ENCODE results near the gene PIGC. TPM values are rescaled to one million over a fixed set of nuclear protein-coding genes. Genes with fewer than 3 reads are reported as not detected.

The PIGC gene
- total and polyA plus RNA-seq, 12 donors: 19.7 to 33.6 (median 25.2) TPM

GRCh38 chr1:172394141-172394751 lies 49.6 kb downstream of the PIGC start:
- DNase-seq: peak in 5 of 7 donors; percentile 30 to 75 (median 38)
- peak overlapping the region in 4 of 5 donors; percentile 14 to 59 (median 48) for H3K27ac ChIP-seq
- no peaks in the 10 kb centered on the region for H3K27me3 ChIP-seq
- H3K36me3 ChIP-seq (replicated peaks in 1 of 2): no peaks in the 10 kb centered on the region
- peaks cover 11 to 59% of the 10 kb centered on the region in 2 donors for H3K4me1 ChIP-seq (replicated peaks in 1 of 2)
- TF ChIP-seq, protein P1, sequence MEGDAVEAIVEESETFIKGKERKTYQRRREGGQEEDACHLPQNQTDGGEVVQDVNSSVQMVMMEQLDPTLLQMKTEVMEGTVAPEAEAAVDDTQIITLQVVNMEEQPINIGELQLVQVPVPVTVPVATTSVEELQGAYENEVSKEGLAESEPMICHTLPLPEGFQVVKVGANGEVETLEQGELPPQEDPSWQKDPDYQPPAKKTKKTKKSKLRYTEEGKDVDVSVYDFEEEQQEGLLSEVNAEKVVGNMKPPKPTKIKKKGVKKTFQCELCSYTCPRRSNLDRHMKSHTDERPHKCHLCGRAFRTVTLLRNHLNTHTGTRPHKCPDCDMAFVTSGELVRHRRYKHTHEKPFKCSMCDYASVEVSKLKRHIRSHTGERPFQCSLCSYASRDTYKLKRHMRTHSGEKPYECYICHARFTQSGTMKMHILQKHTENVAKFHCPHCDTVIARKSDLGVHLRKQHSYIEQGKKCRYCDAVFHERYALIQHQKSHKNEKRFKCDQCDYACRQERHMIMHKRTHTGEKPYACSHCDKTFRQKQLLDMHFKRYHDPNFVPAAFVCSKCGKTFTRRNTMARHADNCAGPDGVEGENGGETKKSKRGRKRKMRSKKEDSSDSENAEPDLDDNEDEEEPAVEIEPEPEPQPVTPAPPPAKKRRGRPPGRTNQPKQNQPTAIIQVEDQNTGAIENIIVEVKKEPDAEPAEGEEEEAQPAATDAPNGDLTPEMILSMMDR (IDR thresholded peaks at IDR 0.05): no peak
- no peak for TF ChIP-seq POLR2A (IDR thresholded peaks at IDR 0.05)
- intact Hi-C loops (cut with DNase I): loop anchor here in 1 of 2 donors (10.0 kb wide), 1 partner anchor 109 kb away; no protein-coding TSS in a partner anchor
- no peak overlapping the region for H3K4me3 ChIP-seq
- WGBS, 4 donors: 31 to 58% (median 53%) methylated on average over 4 of the region's 4 CpGs
- H3K9me3 ChIP-seq (replicated peaks in 1 of 3): no peaks in the 10 kb centered on the region

GRCh38 chr1:172393354-172393753 lies 50.5 kb downstream of the PIGC start:
- peak overlapping the region in 3 of 5 donors; percentile 14 to 62 (median 53) for H3K27ac ChIP-seq
- TF ChIP-seq POLR2A (IDR thresholded peaks at IDR 0.05): peak in 1 of 2 donors; percentile 14
- TF ChIP-seq, protein P1 (IDR thresholded peaks at IDR 0.05): no peak

DNA sequence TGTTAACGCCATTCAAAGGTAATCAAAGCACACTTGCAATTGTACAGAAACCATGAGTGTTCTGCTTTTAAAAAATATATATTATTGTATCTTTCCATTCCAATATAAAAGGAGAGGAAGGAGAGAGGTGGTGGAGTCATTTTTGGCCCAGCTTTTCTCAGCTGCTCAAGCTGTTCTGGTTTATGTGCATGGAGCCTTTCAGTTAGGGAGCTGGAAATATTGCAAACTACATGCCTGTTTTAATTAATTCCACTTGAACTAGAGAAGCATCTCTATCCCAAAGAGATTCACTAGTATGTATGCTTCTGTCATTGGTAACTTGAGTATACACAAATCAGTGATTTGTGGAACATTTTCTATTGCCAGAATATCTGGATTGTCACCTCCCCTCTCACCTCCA lies 51.9 kb downstream of the PIGC start:
- Histone ChIP-seq H3K36me3 (replicated peaks in 1 of 2) (no peaks in the 10 kb centered on the region), H3K4me3 (no peak overlapping the region), H3K27me3 (no peaks in the 10 kb centered on the region), H3K9me3 (replicated peaks in 1 of 3) (no peaks in the 10 kb centered on the region), H3K27ac (no peak overlapping the region), H3K4me1 (replicated peaks in 1 of 2) (peaks cover 11 to 37% of the 10 kb centered on the region in 2 donors)
- TF ChIP-seq, protein P1 (IDR thresholded peaks at IDR 0.05): no peak
- TF ChIP-seq POLR2A (IDR thresholded peaks at IDR 0.05): no peak
- DNase-seq: no peak
- WGBS, 4 donors: 92 to 100% (median 97%) methylated on average over 1 of the region's 1 CpG
- intact Hi-C loops (cut with DNase I): loop anchor here in 1 of 2 donors (10.0 kb wide), 1 partner anchor 107 kb away; no protein-coding TSS in a partner anchor

More at GRCh38 chr1:172393354-172393753, 50.5 kb downstream of the PIGC start:
- intact Hi-C loops (cut with DNase I): loop anchor here in 1 of 2 donors (10.0 kb wide), 1 partner anchor 109 kb away; no protein-coding TSS in a partner anchor
- Histone ChIP-seq H3K9me3 (replicated peaks in 1 of 3) (no peaks in the 10 kb centered on the region), H3K27me3 (no peaks in the 10 kb centered on the region), H3K36me3 (replicated peaks in 1 of 2) (no peaks in the 10 kb centered on the region), H3K4me1 (replicated peaks in 1 of 2) (peaks cover 11 to 51% of the 10 kb centered on the region in 2 donors), H3K4me3 (no peak overlapping the region)
- WGBS, 4 donors: 58 to 72% (median 69%) methylated on average over 5 of the region's 5 CpGs
- DNase-seq: peak in 2 of 7 donors; percentile 20 to 24

Other genes with a start within 250 kb of the PIGC start
- under 1 TPM in 2 of 9 donors, not detected in 7; 0.39 to 0.80 TPM for gene C1orf105, start 23.4 kb downstream of the PIGC start, total RNA-seq
- under 1 TPM in 1 of 3 donors, not detected in 2; 0.37 TPM for gene C1orf105, start 23.4 kb downstream of the PIGC start, polyA plus RNA-seq
- gene SUCO, start 89.1 kb upstream of the PIGC start, total RNA-seq: 100 to 1,000 TPM in 1 of 9 donors, 10 to 100 TPM in 8; 20.8 to 108 (median 36.4) TPM
- 10 to 100 TPM; 14.0 to 33.5 (median 16.4) TPM for gene SUCO, start 89.1 kb upstream of the PIGC start, polyA plus RNA-seq
- gene FASLG, start 215.0 kb upstream of the PIGC start, total RNA-seq: under 1 TPM in 4 of 9 donors, not detected in 5; 0.11 to 0.45 (median 0.24) TPM
- gene FASLG, start 215.0 kb upstream of the PIGC start, polyA plus RNA-seq: under 1 TPM; 0.13 to 0.32 (median 0.15) TPM

All from adrenal gland (tissue), 12 donors.